Right ventricle myocardium inferior (tissue), 1 donor: ENCODE data around the gene RAD21L1. TPM values are rescaled to one million over a fixed set of nuclear protein-coding genes. Genes with fewer than 3 reads are reported as not detected.

Experiments used
- ATAC-seq: fragments of 200-7000 bp; cut with Tn5 transposase; one replicate; pipeline ENCODE4 v1.9.1; 2020; ENCODE audit warnings: mild to moderate bottlenecking, moderate library complexity
- DNase-seq: peaks from one replicate; pipeline ENCODE4 v3.0.0; 2021; ENCODE audit errors: missing footprints
- intact Hi-C: fragments of 100-400 bp; cut with DNase I; formaldehyde crosslinking; loops from one replicate; pipeline ENCODE4 v1.11.0; 2022
- total RNA-seq: library from RNA; stranded (reverse); fragmentation: NEBNext Ultra II Directional; extraction: Animal tissue kit (Norgen Biotek cat#: 25700); gene quantifications from one replicate; pipeline ENCODE4 v1.2.1, GENCODE V29; 2021
- donor health status: DM: no; HTN: yes; CAD: no; lungs with severe emphysema.

The RAD21L1 gene
- total RNA-seq, 1 donor from 2014 or later, result not detected

GRCh38 chr20:1264727-1265126 lies 38.9 kb downstream of the RAD21L1 start:
- intact Hi-C loops, result no loop called here
- no peak for DNase-seq
- ATAC-seq, result no peak

GRCh38 chr20:1265226-1265915 lies 39.5 kb downstream of the RAD21L1 start:
- no peak for ATAC-seq

GRCh38 chr20:1265916-1266166 lies 40.0 kb downstream of the RAD21L1 start:
- intact Hi-C loops, result no loop called here
- ATAC-seq, result no peak
- DNase-seq, result no peak

More at GRCh38 chr20:1265226-1265915, 39.5 kb downstream of the RAD21L1 start:
- DNase-seq, result no peak
- intact Hi-C loops, result no loop called here

GRCh38 chr20:1266167-1266973 lies 40.5 kb downstream of the RAD21L1 start, which contains the start of gene SNPH:
Gene SNPH (plus strand): TSS chr20:1266294. CDS start chr20:1296240, 29,946 bp downstream.
- intact Hi-C loops, result no loop called here
- ATAC-seq, result peak; percentile 91
- peak; percentile 89 for DNase-seq

GRCh38 chr20:1267161-1267560 lies 41.3 kb downstream of the RAD21L1 start:
- intact Hi-C loops, result no loop called here

GRCh38 chr20:1267809-1268374 lies 42.0 kb downstream of the RAD21L1 start:
- intact Hi-C loops, result no loop called here
- DNase-seq, result no peak

More at GRCh38 chr20:1267161-1267560, 41.3 kb downstream of the RAD21L1 start:
- DNase-seq (no peak), ATAC-seq (no peak)

GRCh38 chr20:1269235-1269634 lies 43.4 kb downstream of the RAD21L1 start:
- ATAC-seq (no peak), DNase-seq (no peak)
- intact Hi-C loops, result no loop called here

More at GRCh38 chr20:1267809-1268374, 42.0 kb downstream of the RAD21L1 start:
- no peak for ATAC-seq

GRCh38 chr20:1269850-1270249 lies 44.0 kb downstream of the RAD21L1 start:
- intact Hi-C loops, result no loop called here
- ATAC-seq, result no peak
- DNase-seq, result no peak

- ATAC-seq, result no peak
- intact Hi-C loops, result no loop called here
- DNase-seq, result no peak
Observed at GRCh38 chr20:1272368-1273100, 46.7 kb downstream of the RAD21L1 start.

GRCh38 chr20:1273366-1273765 lies 47.5 kb downstream of the RAD21L1 start:
- intact Hi-C loops, result no loop called here
- no peak for ATAC-seq
- no peak for DNase-seq

- DNase-seq (no peak), ATAC-seq (peak; percentile 38)
- intact Hi-C loops, result no loop called here
Observed at GRCh38 chr20:1274485-1275311, 48.9 kb downstream of the RAD21L1 start.

GRCh38 chr20:1275919-1276318 lies 50.1 kb downstream of the RAD21L1 start:
- intact Hi-C loops, result no loop called here
- ATAC-seq, result no peak
- no peak for DNase-seq

GRCh38 chr20:1277529-1278322 lies 51.9 kb downstream of the RAD21L1 start:
- DNase-seq (no peak), ATAC-seq (no peak)
- intact Hi-C loops, result no loop called here

- ATAC-seq (no peak), DNase-seq (no peak)
- intact Hi-C loops, result no loop called here
Observed at GRCh38 chr20:1278993-1279392, 53.1 kb downstream of the RAD21L1 start.

- peak; percentile 45 for ATAC-seq
- intact Hi-C loops, result no loop called here
Observed at GRCh38 chr20:1280195-1281102, 54.6 kb downstream of the RAD21L1 start.

GRCh38 chr20:1281279-1282057 lies 55.6 kb downstream of the RAD21L1 start:
- no peak for DNase-seq
- intact Hi-C loops, result no loop called here

More at GRCh38 chr20:1280195-1281102, 54.6 kb downstream of the RAD21L1 start:
- no peak for DNase-seq

More at GRCh38 chr20:1281279-1282057, 55.6 kb downstream of the RAD21L1 start:
- peak; percentile 43 for ATAC-seq
